WI38 (cell line): ENCODE data around the gene VCL.
"Not testable (repeated sequence)": the region's sequence is repeated elsewhere in the genome, so short reads cannot be mapped to it uniquely, and the experiment has no call there.

ENCODE experiments used
- H3K4me3 ChIP-seq: 2 replicates; pipeline ENCODE4 v1.5.1; 2011; ENCODE audit warnings: low read depth, mild to moderate bottlenecking, control low read depth, low read length
- CTCF ChIP-seq: IDR thresholded peaks from 2 replicates; pipeline ENCODE4 v1.5.1; 2012; ENCODE audit warnings: low read depth, mild to moderate bottlenecking, control low read depth, low read length

The VCL gene

DNA sequence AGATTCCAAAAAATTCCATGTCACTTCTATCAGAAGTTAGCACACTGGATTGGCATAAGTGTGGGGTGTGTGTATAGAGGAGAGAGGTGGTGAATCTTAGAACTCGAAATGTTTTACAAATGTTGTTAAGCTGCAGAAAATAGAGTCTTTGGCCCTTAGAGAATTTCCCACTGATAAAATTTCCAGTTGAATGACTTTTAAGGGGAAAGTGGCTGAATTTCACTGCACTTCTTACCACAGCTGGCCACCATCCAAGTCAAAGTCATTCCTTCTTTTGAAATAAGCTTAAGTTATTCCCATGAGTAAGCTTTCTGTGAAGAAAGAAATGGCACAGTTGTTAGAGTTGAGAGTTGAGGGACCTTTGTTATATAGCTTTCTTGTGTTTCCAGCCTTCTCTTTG lies 13.9 kb downstream of the VCL start:
- TF ChIP-seq CTCF: no peak

GRCh38 chr10:74012480-74012879 lies 14.6 kb downstream of the VCL start:
- TF ChIP-seq CTCF: no peak
- H3K4me3 ChIP-seq: no peak overlapping the region

More for the DNA sequence above, 13.9 kb downstream of the VCL start:
- no peak overlapping the region for H3K4me3 ChIP-seq

DNA sequence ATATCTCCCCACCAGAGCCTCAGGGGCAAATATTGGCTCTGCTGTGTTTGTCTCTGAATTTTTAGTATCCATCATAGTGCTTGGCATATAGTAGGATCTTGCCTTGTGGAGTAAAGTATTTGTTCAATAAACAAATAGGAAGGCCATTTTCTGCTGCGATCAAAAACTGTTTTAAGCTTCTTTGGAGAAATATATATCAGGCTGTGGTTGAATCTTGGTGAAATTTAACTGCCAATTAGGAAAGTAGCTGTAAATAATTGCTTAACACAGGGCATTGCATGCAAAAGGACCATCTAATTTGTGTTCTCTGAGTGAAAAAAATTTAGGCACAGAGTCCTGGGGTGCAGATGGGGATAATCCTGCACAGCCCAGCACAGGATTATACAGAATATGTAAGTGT lies 15.1 kb downstream of the VCL start:
- TF ChIP-seq CTCF: no peak
- no peak overlapping the region for H3K4me3 ChIP-seq

GRCh38 chr10:74014574-74014973 lies 16.7 kb downstream of the VCL start:
- H3K4me3 ChIP-seq: not testable (repeated sequence)

DNA sequence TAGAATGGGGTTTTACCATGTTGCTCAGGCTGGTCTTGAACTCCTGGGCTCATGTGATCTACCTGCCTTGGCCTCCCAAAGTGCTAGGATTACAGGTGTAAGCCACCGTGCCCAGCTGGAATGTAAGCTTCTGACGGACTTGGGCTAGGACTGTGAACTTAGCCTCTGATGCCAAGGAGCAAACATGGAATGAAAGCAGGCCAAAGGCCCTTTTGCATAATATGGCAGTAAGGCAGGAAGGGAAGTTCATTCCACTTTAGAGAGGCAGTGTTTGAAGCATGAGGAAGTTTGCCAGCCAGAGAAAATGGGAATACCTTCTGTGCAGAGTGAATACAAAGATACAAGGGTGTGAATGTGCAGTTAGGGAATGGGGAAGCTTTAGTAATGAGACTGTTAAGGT lies 20.3 kb downstream of the VCL start:
- no peak for TF ChIP-seq CTCF
- no peak overlapping the region for H3K4me3 ChIP-seq

DNA sequence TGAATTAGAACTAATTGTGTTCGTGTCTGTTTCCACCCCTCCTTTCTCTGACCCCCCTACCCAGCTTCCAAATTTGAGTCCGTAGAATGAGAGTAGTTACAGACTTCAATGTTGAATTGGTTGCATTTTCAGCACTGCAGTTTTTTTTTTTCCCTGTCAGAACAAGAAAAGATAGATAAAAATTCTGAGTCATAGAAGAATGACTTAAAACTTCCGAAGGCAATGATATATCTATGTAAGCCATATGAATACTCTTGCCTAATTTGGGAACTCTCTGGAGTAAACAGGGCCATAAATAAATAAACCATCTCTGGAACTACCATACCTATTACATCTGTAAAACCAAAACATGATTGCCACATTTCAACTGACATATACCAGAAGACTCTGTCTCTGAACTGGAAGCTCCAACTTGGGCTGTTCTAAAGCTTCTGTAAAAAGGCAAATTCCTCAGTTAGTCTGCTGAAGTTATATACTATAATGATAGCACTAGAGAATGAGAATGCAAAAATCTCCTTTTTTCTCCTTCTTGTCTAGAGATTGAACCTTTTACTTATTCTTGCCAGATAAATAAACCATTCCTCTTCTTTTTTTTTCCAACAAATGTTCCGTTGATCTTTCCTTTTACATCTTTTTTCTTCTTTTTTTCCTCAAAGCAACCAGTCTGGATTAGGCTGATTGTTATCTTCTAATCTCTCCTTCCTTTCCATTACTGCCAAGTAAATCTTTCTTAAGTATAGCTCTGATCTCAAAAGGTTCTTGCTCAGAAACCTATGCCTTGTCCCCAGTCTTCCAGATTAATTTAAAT lies 23.5 kb downstream of the VCL start:
- no peak for TF ChIP-seq CTCF
- H3K4me3 ChIP-seq: 0 out of 2 replicates have a peak overlapping the region, but pooled peaks have one; percentile 9

DNA sequence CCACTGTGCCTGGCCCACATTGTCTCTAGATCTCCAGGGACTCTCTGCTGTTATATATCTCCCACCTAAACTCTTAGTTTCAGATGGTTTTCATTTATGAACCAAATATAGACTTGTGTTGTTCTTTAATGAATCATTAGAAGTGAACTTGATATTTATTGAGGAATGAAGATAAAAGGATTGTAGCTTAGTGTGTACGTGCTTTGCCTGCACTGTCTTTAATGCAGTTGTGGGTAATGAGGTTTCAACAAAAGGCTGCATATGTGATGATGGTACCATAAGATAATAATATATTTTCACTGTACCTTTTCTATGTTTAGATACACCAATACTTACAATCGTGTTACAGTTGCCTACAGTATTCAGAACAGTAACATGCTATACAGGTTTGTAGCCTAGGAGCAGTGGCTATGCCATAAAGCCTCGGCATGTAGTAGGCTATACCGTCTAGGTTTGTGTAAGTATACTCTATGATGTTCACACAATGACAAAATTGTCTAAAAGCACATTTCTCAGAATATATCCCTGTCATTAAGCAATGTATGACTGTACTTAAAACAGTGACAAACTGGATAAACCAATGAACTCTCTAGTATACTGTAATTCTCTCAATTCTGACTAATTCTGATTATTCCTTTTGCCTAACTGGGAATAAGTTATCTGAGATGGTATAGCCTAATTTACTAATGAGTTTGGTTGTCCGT lies 25.2 kb downstream of the VCL start:
- H3K4me3 ChIP-seq: no peak overlapping the region
- no peak for TF ChIP-seq CTCF
